SK-N-SH treated with all-trans-retinoic acid at 6 μM for 48 hours (cell line): Measurements from ENCODE around the gene CCDC117.

Experiments used
- ATAC-seq: fragments of 200-7000 bp; cut with Tn5 transposase; 3 replicates; pipeline ENCODE4 v1.9.1; 2020; ENCODE audit warnings: mild to moderate bottlenecking, moderate library complexity
- ARNTL ChIP-seq: fragments of 450-650 bp; formaldehyde crosslinking; IDR thresholded peaks from 2 replicates; pipeline ENCODE4 v1.5.0; 2020; ENCODE audit warnings: low read depth, mild to moderate bottlenecking, moderate library complexity, borderline replicate concordance
- BACH2 ChIP-seq: fragments of 250-450 bp; sonication (Bioruptor Pico); IDR thresholded peaks from 2 replicates; pipeline ENCODE4 v1.9.0; 2021; ENCODE audit warnings: mild to moderate bottlenecking, borderline replicate concordance
- CREB5 ChIP-seq: fragments of 250-450 bp; sonication (Bioruptor Pico); IDR thresholded peaks from 2 replicates; pipeline ENCODE4 v1.5.1; 2020; ENCODE audit warnings: low read depth, mild to moderate bottlenecking, moderate library complexity
- CSDC2 ChIP-seq: fragments of 250-450 bp; sonication (Bioruptor Pico); IDR thresholded peaks from 2 replicates; pipeline ENCODE4 v1.5.0; 2020; ENCODE audit warnings: mild to moderate bottlenecking, moderate library complexity
- GLIS3 ChIP-seq: fragments of 250-450 bp; sonication (Bioruptor Pico); IDR thresholded peaks from 2 replicates; pipeline ENCODE4 v1.5.0; 2020; ENCODE audit warnings: mild to moderate bottlenecking, moderate library complexity
- OSR1 ChIP-seq: fragments of 250-450 bp; sonication (Bioruptor Pico); IDR thresholded peaks from 2 replicates; pipeline ENCODE4 v1.8.0; 2022; ENCODE audit warnings: moderate library complexity, mild to moderate bottlenecking, inconsistent platforms
- PATZ1 ChIP-seq: fragments of 250-450 bp; sonication (Bioruptor Pico); IDR thresholded peaks from 2 replicates; pipeline ENCODE4 v1.8.0; 2020; ENCODE audit warnings: mild to moderate bottlenecking, moderate library complexity, borderline replicate concordance
- POU6F1 ChIP-seq: fragments of 250-450 bp; sonication (Bioruptor Pico); IDR thresholded peaks from 2 replicates; pipeline ENCODE4 v1.8.0; 2021; ENCODE audit warnings: low read depth, mild to moderate bottlenecking, moderate library complexity, borderline replicate concordance
- PPARA ChIP-seq: fragments of 250-450 bp; sonication (Bioruptor Pico); IDR thresholded peaks from 2 replicates; pipeline ENCODE4 v1.5.0; 2020; ENCODE audit warnings: mild to moderate bottlenecking, borderline replicate concordance
- RARB ChIP-seq: fragments of 250-450 bp; sonication (Bioruptor Pico); IDR thresholded peaks from 2 replicates; pipeline ENCODE4 v1.8.0; 2021; ENCODE audit warnings: mild to moderate bottlenecking, moderate library complexity
- TCF4 ChIP-seq: fragments of 250-450 bp; sonication (Bioruptor Pico); IDR thresholded peaks from 2 replicates; pipeline ENCODE4 v1.8.0; 2021; ENCODE audit warnings: mild to moderate bottlenecking, moderate library complexity, borderline replicate concordance
- TOX ChIP-seq: fragments of 250-450 bp; sonication (Bioruptor Pico); IDR thresholded peaks from 2 replicates; pipeline ENCODE4 v1.8.0; 2021; ENCODE audit warnings: mild to moderate bottlenecking, moderate library complexity, borderline replicate concordance
- ZC3H10 ChIP-seq: fragments of 250-450 bp; sonication (Bioruptor Pico); IDR thresholded peaks from 2 replicates; pipeline ENCODE4 v1.5.1; 2021; ENCODE audit warnings: mild to moderate bottlenecking, moderate library complexity
- ZFP3 ChIP-seq: fragments of 250-450 bp; sonication (Bioruptor Pico); IDR thresholded peaks from 2 replicates; pipeline ENCODE4 v1.5.0; 2020; ENCODE audit warnings: mild to moderate bottlenecking, moderate library complexity
- ZFP30 ChIP-seq: fragments of 450-650 bp; formaldehyde crosslinking; IDR thresholded peaks from 2 replicates; pipeline ENCODE4 v1.5.0; 2022; ENCODE audit warnings: mild to moderate bottlenecking, moderate library complexity
- ZNF70 ChIP-seq: fragments of 450-650 bp; formaldehyde crosslinking; IDR thresholded peaks from 2 replicates; pipeline ENCODE4 v1.5.0; 2020; ENCODE audit warnings: mild to moderate bottlenecking, moderate library complexity
- ZNF8 ChIP-seq: fragments of 450-650 bp; formaldehyde crosslinking; IDR thresholded peaks from 2 replicates; pipeline ENCODE4 v1.5.0; 2020; ENCODE audit warnings: mild to moderate bottlenecking, moderate library complexity
- TF ChIP-seq, protein P1 (sequence below): fragments of 250-450 bp; sonication (Bioruptor Pico); IDR thresholded peaks from 2 replicates; pipeline ENCODE4 v1.5.1; 2021; ENCODE audit warnings: mild to moderate bottlenecking, moderate library complexity
- TF ChIP-seq, protein P2 (sequence below): fragments of 250-450 bp; sonication (Bioruptor Pico); IDR thresholded peaks from 2 replicates; pipeline ENCODE4 v1.5.0; 2020; ENCODE audit warnings: mild to moderate bottlenecking, moderate library complexity

The CCDC117 gene

DNA sequence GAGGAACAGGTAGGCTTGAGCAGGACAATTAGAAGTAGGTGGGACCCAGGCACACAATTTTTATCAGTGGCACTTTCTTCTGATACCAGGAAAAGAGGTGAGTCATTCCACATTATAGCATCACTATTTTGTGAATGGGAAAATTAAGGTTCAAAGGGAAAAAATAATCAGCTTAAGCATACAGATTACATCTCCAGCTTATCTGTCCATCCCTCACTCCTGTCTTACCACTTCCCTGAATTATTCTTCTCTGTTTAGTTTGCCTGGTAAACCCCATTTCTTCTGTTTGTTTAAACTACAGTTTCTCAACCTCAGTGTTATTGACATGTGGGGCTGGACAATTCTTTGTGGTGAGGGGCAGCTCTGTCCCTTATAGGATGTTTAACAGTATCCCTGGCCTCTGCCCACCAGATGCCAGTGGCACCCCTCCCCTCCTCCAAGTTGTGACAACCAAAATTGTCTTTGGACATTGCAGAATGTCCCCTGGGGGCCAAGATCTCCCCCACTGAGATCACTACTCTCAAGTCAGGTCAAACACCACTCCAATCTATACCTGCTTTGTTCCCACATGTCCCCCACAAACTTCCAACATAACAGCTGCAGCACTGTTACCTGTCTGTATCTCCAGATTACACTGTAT is 36.3 kb downstream of the CCDC117 start:
- ATAC-seq, result no peak

GRCh38 chr22:28810821-28811491 is 38.5 kb downstream of the CCDC117 start:
- no peak for ATAC-seq
- TF ChIP-seq ARNTL (no peak), TCF4 (CRISPR knock-in tag) (no peak)

More for the DNA sequence above, 36.3 kb downstream of the CCDC117 start:
- TF ChIP-seq ZFP30, result no peak
- TF ChIP-seq POU6F1 (CRISPR knock-in tag), result no peak
- TF ChIP-seq CSDC2, result no peak
- TF ChIP-seq BACH2, result no peak
- TF ChIP-seq ZFP3, result no peak
- TF ChIP-seq CREB5 (CRISPR knock-in tag), result no peak
- no peak for TF ChIP-seq TCF4 (CRISPR knock-in tag)
- TF ChIP-seq ZNF8 (CRISPR knock-in tag), result no peak
- no peak for TF ChIP-seq PATZ1 (CRISPR knock-in tag)
- TF ChIP-seq, protein P1, sequence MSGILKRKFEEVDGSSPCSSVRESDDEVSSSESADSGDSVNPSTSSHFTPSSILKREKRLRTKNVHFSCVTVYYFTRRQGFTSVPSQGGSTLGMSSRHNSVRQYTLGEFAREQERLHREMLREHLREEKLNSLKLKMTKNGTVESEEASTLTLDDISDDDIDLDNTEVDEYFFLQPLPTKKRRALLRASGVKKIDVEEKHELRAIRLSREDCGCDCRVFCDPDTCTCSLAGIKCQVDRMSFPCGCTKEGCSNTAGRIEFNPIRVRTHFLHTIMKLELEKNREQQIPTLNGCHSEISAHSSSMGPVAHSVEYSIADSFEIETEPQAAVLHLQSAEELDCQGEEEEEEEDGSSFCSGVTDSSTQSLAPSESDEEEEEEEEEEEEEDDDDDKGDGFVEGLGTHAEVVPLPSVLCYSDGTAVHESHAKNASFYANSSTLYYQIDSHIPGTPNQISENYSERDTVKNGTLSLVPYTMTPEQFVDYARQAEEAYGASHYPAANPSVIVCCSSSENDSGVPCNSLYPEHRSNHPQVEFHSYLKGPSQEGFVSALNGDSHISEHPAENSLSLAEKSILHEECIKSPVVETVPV (CRISPR knock-in tag), result no peak
- no peak for TF ChIP-seq ZC3H10
- TF ChIP-seq GLIS3 (CRISPR knock-in tag), result no peak
- TF ChIP-seq, protein P2, sequence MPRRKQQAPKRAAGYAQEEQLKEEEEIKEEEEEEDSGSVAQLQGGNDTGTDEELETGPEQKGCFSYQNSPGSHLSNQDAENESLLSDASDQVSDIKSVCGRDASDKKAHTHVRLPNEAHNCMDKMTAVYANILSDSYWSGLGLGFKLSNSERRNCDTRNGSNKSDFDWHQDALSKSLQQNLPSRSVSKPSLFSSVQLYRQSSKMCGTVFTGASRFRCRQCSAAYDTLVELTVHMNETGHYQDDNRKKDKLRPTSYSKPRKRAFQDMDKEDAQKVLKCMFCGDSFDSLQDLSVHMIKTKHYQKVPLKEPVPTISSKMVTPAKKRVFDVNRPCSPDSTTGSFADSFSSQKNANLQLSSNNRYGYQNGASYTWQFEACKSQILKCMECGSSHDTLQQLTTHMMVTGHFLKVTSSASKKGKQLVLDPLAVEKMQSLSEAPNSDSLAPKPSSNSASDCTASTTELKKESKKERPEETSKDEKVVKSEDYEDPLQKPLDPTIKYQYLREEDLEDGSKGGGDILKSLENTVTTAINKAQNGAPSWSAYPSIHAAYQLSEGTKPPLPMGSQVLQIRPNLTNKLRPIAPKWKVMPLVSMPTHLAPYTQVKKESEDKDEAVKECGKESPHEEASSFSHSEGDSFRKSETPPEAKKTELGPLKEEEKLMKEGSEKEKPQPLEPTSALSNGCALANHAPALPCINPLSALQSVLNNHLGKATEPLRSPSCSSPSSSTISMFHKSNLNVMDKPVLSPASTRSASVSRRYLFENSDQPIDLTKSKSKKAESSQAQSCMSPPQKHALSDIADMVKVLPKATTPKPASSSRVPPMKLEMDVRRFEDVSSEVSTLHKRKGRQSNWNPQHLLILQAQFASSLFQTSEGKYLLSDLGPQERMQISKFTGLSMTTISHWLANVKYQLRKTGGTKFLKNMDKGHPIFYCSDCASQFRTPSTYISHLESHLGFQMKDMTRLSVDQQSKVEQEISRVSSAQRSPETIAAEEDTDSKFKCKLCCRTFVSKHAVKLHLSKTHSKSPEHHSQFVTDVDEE (CRISPR knock-in tag), result no peak
- TF ChIP-seq TOX, result no peak
- TF ChIP-seq, all 23 proteins: peak for 0

DNA sequence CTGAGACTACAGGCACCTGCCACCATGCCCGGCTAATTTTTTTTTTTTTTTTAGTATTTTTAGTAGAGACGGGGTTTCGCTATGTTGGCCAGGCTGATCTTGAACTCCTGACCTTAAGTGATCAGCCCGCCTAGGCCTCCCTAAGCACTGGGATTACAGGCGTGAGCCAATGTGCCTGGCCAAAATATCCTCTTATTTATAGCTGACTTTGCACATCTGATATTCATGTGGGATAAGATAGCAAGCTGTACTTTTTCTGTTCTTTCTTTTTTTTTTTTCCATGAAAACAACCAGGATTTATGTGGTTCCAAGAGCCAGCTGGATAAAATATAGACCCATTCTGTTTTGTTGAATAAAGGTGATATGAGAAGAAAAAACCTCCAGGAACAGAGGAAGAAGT is 40.0 kb downstream of the CCDC117 start:
- TF ChIP-seq ARNTL (no peak), ZNF70 (CRISPR knock-in tag) (no peak), OSR1 (CRISPR knock-in tag) (no peak)
- no peak for ATAC-seq

DNA sequence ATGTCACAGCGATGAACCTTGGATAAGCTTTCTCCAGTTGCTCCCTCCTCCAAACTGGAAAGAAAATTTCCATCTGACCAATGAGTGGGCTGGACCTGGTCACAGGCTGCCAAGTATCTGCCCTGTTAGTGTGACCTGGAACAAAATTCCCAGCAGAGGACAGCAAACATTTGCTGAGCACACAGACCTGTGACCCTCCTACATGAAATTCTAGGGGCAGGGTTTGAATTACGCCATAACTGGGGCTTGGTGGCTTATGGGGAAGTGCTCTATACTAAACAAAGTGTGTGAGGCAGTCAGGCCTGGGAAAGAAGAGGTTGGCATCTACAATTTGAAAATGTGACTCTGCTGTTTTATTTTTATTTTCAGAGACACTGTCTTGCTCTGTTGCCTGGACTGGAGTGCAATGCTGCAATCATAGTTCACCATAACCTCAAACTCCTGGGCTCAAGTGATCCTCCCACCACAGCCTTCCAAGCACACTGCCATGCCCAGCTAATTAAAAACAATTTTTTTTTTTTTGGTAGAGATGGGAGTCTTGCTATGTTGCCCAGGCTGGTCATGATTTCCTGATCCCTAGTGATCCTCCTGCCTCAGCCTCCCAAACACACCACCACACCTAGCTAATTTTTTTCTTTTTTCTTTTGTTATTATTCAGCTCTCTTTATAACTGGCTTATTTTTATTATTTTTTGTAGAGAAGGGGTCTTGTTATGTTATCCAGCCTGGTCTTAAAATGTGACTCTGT is 41.5 kb downstream of the CCDC117 start:
- ATAC-seq, result no peak
- TF ChIP-seq CSDC2 (no peak), POU6F1 (CRISPR knock-in tag) (no peak), OSR1 (CRISPR knock-in tag) (no peak), RARB (CRISPR knock-in tag) (no peak), GLIS3 (CRISPR knock-in tag) (no peak), TCF4 (CRISPR knock-in tag) (no peak), PPARA (CRISPR knock-in tag) (no peak), ZNF70 (CRISPR knock-in tag) (no peak), PATZ1 (CRISPR knock-in tag) (no peak), ZNF8 (CRISPR knock-in tag) (no peak)
- TF ChIP-seq, protein P1 (CRISPR knock-in tag), result no peak
